HG02938 (cell line): ENCODE results near the gene RUSF1.

Source experiments
- ATAC-seq: cut with Tn5 transposase; IDR thresholded peaks from one replicate; pipeline ENCODE4 v1.9.1; 2021; ENCODE audit warnings: mild to moderate bottlenecking, moderate library complexity; ENCODE audit not compliant: unreplicated experiment

Gene RUSF1

GRCh38 chr16:31471875-31472708 lies 36.1 kb downstream of the RUSF1 start, which contains the start of gene TGFB1I1:
TSS of gene TGFB1I1 (plus strand) at chr16:31472152. CDS start at chr16:31472189, 37 bp downstream.
- no peak for ATAC-seq

GRCh38 chr16:31471241-31471874 lies 36.8 kb downstream of the RUSF1 start:
- no peak for ATAC-seq

GRCh38 chr16:31470615-31471014 lies 37.6 kb downstream of the RUSF1 start:
- no peak for ATAC-seq

- ATAC-seq: no peak
These were observed 40.3 kb downstream of the RUSF1 start for GRCh38 chr16:31467858-31468257.

GRCh38 chr16:31467151-31467773 lies 40.9 kb downstream of the RUSF1 start:
- ATAC-seq: peak; percentile 52

GRCh38 chr16:31466381-31466841 lies 41.8 kb downstream of the RUSF1 start:
- no peak for ATAC-seq

- no peak for ATAC-seq
These were observed 42.3 kb downstream of the RUSF1 start for GRCh38 chr16:31465788-31466370.

GRCh38 chr16:31464781-31465260 lies 43.4 kb downstream of the RUSF1 start:
- no peak for ATAC-seq

GRCh38 chr16:31464348-31464769 lies 43.8 kb downstream of the RUSF1 start:
- no peak for ATAC-seq

GRCh38 chr16:31461921-31462804 lies 46.0 kb downstream of the RUSF1 start:
- ATAC-seq: no peak

- ATAC-seq: no peak
These were observed 46.8 kb downstream of the RUSF1 start for GRCh38 chr16:31461201-31461920.

GRCh38 chr16:31460582-31461002 lies 47.6 kb downstream of the RUSF1 start:
- ATAC-seq: no peak

- ATAC-seq: peak; percentile 64
These were observed 48.3 kb downstream of the RUSF1 start for GRCh38 chr16:31459687-31460581.

GRCh38 chr16:31458844-31459686 lies 49.1 kb downstream of the RUSF1 start, which contains the start of gene ARMC5:
TSS of gene ARMC5 (plus strand) at chr16:31459501. CDS start at chr16:31459525, 24 bp downstream.
- ATAC-seq: peak; percentile 78

- no peak for ATAC-seq
These were observed 49.9 kb downstream of the RUSF1 start for GRCh38 chr16:31458073-31458843.

- ATAC-seq: no peak
These were observed 51.2 kb downstream of the RUSF1 start for GRCh38 chr16:31456988-31457360.
